WERI-Rb-1 (cell line): Measurements from ENCODE around the gene SLF2.

Experiments
- DNase-seq: peaks from one replicate; pipeline ENCODE4 v3.0.0-alpha.2; 2020
- H3K27ac ChIP-seq: fragments of 250-450 bp; sonication (Bioruptor Pico); 2 replicates; pipeline ENCODE4 v1.5.1; 2020; ENCODE audit warnings: mild to moderate bottlenecking, moderate library complexity
- H3K27me3 ChIP-seq: fragments of 250-450 bp; sonication (Bioruptor Pico); 2 replicates; pipeline ENCODE4 v1.5.1; 2021; ENCODE audit warnings: mild to moderate bottlenecking, low read depth, moderate library complexity; ENCODE audit not compliant: insufficient read depth, severe bottlenecking
- H3K36me3 ChIP-seq: fragments of 250-450 bp; sonication (Bioruptor Pico); 2 replicates; pipeline ENCODE4 v1.5.1; 2020; ENCODE audit warnings: mild to moderate bottlenecking, moderate library complexity
- H3K4me3 ChIP-seq: 2 replicates; pipeline ENCODE4 v1.5.1; 2011; ENCODE audit warnings: low read depth, mild to moderate bottlenecking, control low read depth, low read length
- H3K9me3 ChIP-seq: fragments of 250-450 bp; sonication (Bioruptor Pico); 2 replicates; pipeline ENCODE4 v1.5.1; 2021; ENCODE audit warnings: mild to moderate bottlenecking, moderate library complexity; ENCODE audit not compliant: severe bottlenecking
- CTCF ChIP-seq: IDR thresholded peaks from 2 replicates; pipeline ENCODE4 v1.5.1; 2011; ENCODE audit warnings: low read depth, mild to moderate bottlenecking, control low read depth, inconsistent platforms, low read length

SLF2 gene

GRCh38 chr10:100986952-100987684 is 74.4 kb downstream of the SLF2 start, which contains the start of the genes MRPL43 and TWNK:
MRPL43 (minus strand) TSS chr10:100987497; CDS start chr10:100987443, 54 bp downstream.
TWNK (plus strand) TSS chr10:100987543; CDS start chr10:100988211, 668 bp downstream.
- H3K9me3 ChIP-seq, result no peaks in the 10 kb centered on the region
- peak within 1 kb of the TSS; percentile 86 for H3K27ac ChIP-seq
- no peak for TF ChIP-seq CTCF

DNA sequence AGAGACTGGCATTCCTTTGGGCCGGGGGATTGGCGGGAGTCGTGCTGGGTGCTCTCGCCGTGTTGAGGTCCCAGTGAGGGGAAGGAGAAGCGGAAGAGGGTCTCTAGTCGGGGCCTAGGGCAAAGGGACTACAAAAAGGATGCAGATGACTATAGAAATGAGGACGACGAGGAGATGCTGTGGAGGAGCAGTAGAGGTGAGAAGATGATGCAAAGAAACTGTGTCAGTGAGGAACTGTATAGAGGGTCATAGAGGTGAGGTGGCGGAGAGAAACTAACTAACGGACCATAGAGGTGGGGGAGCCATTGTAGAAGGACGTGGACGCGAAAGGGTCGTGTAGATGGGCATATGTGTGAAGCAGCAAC is 74.9 kb downstream of the SLF2 start:
- Histone ChIP-seq H3K27me3 (no peaks in the 10 kb centered on the region), H3K4me3 (peak overlapping the region; percentile 96), H3K9me3 (no peaks in the 10 kb centered on the region), H3K27ac (peak overlapping the region; percentile 86), H3K36me3 (peaks cover 52% of the 10 kb centered on the region)
- DNase-seq, result no peak
- TF ChIP-seq CTCF, result no peak

More at GRCh38 chr10:100986952-100987684, 74.4 kb downstream of the SLF2 start, which contains the start of the genes MRPL43 and TWNK:
- peaks cover 56% of the 10 kb centered on the region for H3K36me3 ChIP-seq
- H3K27me3 ChIP-seq, result no peaks in the 10 kb centered on the region
- DNase-seq, result peak; percentile 83
- peak within 1 kb of the TSS; percentile 96 for H3K4me3 ChIP-seq

GRCh38 chr10:100988166-100988565 is 75.4 kb downstream of the SLF2 start:
- no peaks in the 10 kb centered on the region for H3K27me3 ChIP-seq
- DNase-seq, result no peak
- no peak overlapping the region for H3K27ac ChIP-seq
- no peaks in the 10 kb centered on the region for H3K9me3 ChIP-seq
- H3K36me3 ChIP-seq, result peaks cover 54% of the 10 kb centered on the region
- TF ChIP-seq CTCF, result no peak
- H3K4me3 ChIP-seq, result peak overlapping the region; percentile 96

DNA sequence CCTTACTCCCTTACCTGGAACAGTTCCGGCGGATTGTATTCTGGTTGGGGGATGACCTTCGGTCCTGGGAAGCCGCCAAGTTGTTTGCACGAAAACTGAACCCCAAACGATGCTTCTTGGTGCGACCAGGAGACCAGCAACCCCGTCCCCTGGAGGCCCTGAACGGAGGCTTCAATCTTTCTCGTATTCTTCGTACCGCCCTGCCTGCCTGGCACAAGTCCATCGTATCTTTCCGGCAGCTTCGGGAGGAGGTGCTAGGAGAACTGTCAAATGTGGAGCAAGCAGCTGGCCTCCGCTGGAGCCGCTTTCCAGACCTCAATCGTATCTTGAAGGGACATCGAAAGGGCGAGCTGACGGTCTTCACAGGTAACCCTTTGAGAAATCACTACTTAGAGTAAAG is 76.3 kb downstream of the SLF2 start:
- no peak for DNase-seq
- no peak for TF ChIP-seq CTCF
- H3K27ac ChIP-seq, result no peak overlapping the region
- no peak overlapping the region for H3K4me3 ChIP-seq
- peaks cover 63% of the 10 kb centered on the region for H3K36me3 ChIP-seq
- H3K9me3 ChIP-seq, result no peaks in the 10 kb centered on the region
- no peaks in the 10 kb centered on the region for H3K27me3 ChIP-seq

DNA sequence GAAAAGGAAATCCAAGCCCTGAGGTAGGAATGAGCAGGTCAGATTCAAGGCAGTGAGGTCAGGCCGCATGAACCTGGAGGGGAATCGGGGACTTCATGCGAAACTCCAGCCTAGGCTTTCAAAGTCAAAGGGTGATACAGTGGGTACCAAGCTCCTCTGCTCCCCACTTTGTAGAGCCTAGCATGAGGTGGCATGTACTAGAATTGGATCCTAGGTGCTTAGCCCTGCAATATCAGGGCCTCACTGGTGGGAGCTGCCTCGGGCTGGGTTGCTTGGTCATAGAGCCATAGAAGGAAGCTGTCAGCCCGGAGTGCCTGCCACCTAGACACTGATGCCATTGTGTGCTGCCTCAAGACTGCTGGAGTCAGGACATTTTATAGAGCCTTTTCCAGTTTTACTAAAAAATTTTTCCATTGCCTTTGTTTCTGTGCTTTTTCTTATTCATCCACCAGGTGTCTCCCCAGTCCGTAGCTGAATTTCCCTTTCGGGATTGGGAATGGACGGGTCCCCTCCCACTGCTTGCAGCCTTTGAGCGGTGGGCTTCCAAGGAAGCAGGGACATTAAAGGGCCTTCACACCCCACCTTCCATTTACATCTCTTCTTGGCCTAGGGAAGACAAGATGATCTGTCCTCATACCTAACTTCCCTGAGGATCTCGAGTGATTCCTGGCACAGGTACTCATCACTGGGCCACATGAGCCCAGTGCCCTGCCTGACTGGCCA is 81.4 kb downstream of the SLF2 start:
- Histone ChIP-seq H3K4me3 (no peak overlapping the region), H3K9me3 (no peaks in the 10 kb centered on the region), H3K27ac (peak overlapping the region; percentile 98), H3K36me3 (peaks cover 43% of the 10 kb centered on the region), H3K27me3 (no peaks in the 10 kb centered on the region)
- TF ChIP-seq CTCF, result peak; percentile 53; the same call in 1 of the 2 replicates
- DNase-seq, result no peak
